ENCODE measurements around the gene ERN1. TPM values are rescaled to one million over a fixed set of nuclear protein-coding genes. Genes with fewer than 3 reads are reported as not detected.

The ERN1 gene
- total RNA-seq, 4 donors from 2014 or later = 9.7 to 27.5 (median 13.8) TPM

DNA sequence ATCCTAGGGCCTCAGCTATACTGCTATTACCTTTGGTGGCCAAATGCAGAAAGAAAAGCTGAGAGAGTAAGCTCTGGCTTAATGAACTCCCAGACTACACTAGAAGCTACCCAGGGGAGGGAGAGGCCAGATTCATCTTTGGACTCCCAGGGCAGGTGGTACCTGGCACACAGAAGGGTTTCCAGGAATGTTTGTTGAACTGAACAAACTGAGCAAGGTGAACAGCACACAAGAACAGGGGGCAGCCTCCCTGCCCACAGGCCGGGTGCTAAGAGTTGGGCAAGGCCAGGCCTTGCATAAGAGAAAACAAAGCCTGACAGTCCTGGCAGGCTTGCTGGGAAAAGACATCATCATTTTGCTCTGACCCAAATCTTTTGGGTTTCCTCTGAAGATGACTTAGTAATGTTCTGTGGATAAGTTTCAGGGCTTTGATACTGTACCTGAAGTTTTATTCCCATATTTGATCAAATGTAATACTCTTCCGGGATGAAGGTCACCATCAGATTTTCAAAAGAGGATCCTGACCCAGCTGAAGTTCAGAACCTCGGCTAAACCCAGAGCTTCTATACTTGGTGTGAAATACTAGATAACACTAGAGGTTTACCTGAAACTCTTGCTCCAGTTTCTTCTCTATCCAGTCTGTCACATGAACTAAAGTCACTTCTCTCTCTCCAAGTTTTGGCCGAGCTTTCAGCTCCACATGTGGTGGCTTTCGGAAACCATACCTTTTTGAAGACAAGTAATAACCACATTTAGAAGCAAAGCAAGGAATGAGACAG lies 20.5 kb upstream of the ERN1 start:
- Histone ChIP-seq H3K9me3 (no peaks in the 10 kb centered on the region), H3K36me3 (no peaks in the 10 kb centered on the region), H3K27ac (peak overlapping the region; percentile 98 to 99 (median 98)), H3K4me1 (peaks cover 76 to 88% of the 10 kb centered on the region in 2 donors), H3K27me3 (no peaks in the 10 kb centered on the region), H3K4me3 (no peak overlapping the region)
- in situ Hi-C loops (cut with MboI; ENCODE audit: low sequenced_read_pairs in 4 of 4) (no loop called here), intact Hi-C loops (cut with DNase I; ENCODE audit: low total_unique reads) (no loop called here)
- no peak for TF ChIP-seq POLR2A (IDR thresholded peaks at IDR 0.05)
- TF ChIP-seq, protein P1, sequence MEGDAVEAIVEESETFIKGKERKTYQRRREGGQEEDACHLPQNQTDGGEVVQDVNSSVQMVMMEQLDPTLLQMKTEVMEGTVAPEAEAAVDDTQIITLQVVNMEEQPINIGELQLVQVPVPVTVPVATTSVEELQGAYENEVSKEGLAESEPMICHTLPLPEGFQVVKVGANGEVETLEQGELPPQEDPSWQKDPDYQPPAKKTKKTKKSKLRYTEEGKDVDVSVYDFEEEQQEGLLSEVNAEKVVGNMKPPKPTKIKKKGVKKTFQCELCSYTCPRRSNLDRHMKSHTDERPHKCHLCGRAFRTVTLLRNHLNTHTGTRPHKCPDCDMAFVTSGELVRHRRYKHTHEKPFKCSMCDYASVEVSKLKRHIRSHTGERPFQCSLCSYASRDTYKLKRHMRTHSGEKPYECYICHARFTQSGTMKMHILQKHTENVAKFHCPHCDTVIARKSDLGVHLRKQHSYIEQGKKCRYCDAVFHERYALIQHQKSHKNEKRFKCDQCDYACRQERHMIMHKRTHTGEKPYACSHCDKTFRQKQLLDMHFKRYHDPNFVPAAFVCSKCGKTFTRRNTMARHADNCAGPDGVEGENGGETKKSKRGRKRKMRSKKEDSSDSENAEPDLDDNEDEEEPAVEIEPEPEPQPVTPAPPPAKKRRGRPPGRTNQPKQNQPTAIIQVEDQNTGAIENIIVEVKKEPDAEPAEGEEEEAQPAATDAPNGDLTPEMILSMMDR (IDR thresholded peaks at IDR 0.05 in 4 of 5, conservative IDR thresholded peaks at IDR 0.05 in 1 of 5) = no peak
- peak; percentile 82 to 91 for DNase-seq
- ATAC-seq = peak; percentile 57 to 58

DNA sequence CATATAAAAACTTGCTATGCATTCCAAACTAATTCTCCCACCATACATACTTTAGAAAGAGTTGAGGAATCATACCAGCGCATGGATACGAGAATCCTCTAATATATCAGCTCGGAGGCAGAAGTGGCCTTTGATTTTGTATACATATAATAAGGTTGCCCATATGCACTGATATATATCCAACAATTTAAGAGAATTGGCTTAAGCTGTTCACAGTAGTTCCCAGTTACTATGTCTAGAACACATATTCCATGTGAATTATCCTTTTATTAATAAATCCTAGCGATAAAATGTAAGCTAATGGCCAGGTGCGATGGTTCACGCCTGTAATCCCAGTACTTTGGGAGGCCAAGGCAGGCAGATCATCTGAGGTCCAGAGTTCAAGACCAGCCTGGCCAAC lies 19.3 kb upstream of the ERN1 start:
- DNase-seq = no peak
- TF ChIP-seq, protein P1 (IDR thresholded peaks at IDR 0.05 in 4 of 5, conservative IDR thresholded peaks at IDR 0.05 in 1 of 5) = no peak
- TF ChIP-seq POLR2A (IDR thresholded peaks at IDR 0.05) = no peak
- no peaks in the 10 kb centered on the region for H3K27me3 ChIP-seq
- intact Hi-C loops (cut with DNase I; ENCODE audit: low total_unique reads) (loop anchor here (5.0 to 10.0 kb wide), 5 partner anchors 53 to 906 kb away; partner anchors contain the start of genes CEP95, DDX5 and GNA13), in situ Hi-C loops (cut with MboI; ENCODE audit: low sequenced_read_pairs in 4 of 4) (loop anchor here (5.0 to 25.0 kb wide), 5 partner anchors 126 to 237 kb away; partner anchors contain the start of genes CSHL1 (in 3 of the 4) and GH1 (in 3 of the 4))
- peaks cover 63 to 80% of the 10 kb centered on the region in 2 donors for H3K4me1 ChIP-seq
- no peak overlapping the region for H3K4me3 ChIP-seq
- peak overlapping the region; percentile 98 to 99 (median 98) for H3K27ac ChIP-seq
- H3K9me3 ChIP-seq = no peaks in the 10 kb centered on the region
- H3K36me3 ChIP-seq = no peaks in the 10 kb centered on the region
- no peak for ATAC-seq

DNA sequence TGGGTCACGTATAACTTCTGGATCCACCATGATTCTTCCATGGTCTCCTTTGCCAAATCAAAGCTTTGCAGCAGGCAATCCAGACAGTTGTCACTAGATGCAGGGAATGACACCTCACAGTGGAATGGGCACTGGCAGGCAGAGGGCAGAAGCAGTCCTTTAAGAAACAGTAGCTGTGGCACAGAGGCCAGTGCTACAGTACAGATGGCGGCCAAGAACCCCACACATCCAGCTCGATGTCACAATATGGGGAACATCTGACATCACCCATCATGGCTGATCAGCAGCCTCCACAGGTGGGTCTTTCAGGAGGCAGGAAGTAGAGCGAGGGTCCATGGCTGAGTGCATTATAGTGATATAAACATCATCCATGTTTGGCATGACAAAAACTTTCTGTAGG lies 18.8 kb upstream of the ERN1 start:
- peak; percentile 28 to 55 for ATAC-seq
- TF ChIP-seq POLR2A (IDR thresholded peaks at IDR 0.05) = no peak
- TF ChIP-seq, protein P1 (IDR thresholded peaks at IDR 0.05 in 4 of 5, conservative IDR thresholded peaks at IDR 0.05 in 1 of 5) = peak; percentile 44 to 64 (median 59)
- Histone ChIP-seq H3K4me3 (no peak overlapping the region), H3K4me1 (peaks cover 58 to 75% of the 10 kb centered on the region in 2 donors), H3K27ac (peak overlapping the region; percentile 98 to 99 (median 98)), H3K36me3 (no peaks in the 10 kb centered on the region), H3K9me3 (no peaks in the 10 kb centered on the region), H3K27me3 (no peaks in the 10 kb centered on the region)
- intact Hi-C loops (cut with DNase I; ENCODE audit: low total_unique reads) = loop anchor here (1.0 to 10.0 kb wide), 6 partner anchors 54 to 906 kb away; partner anchors contain the start of genes CEP95, DDX5 and GNA13
- in situ Hi-C loops (cut with MboI; ENCODE audit: low sequenced_read_pairs in 4 of 4) = loop anchor here (5.0 to 25.0 kb wide), 5 partner anchors 126 to 236 kb away; partner anchors contain the start of genes CSHL1 (in 3 of the 4) and GH1 (in 3 of the 4)
- peak; percentile 73 to 91 for DNase-seq

DNA sequence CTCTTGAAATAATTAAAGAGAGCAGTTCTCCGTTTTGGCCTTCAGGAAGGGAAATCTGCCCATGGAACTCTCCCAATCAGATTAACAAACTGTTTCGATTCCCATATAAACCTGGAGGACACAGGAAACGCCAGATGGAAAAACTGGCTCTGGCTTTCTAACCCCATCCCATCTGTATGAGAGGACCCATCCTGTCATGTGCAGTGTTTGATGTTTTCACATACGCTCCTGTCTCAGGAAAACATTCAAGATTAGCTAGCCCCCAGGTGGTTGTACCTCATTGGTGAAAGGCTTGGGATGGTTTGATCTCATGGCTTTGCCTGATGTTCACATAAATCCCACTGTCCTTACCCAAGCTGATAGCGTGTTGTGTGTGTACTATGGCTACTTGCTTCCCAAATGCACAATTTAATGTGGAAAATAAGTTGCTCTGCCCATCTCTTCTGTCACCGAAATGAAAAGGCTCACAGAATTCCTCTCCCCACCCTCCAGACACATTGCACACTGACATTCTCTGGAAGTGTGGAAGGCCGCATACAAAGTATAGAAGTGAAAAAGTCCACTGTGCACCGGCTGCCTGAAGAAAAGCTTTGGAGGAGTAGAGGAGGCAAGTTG lies 18.2 kb upstream of the ERN1 start:
- H3K4me3 ChIP-seq = no peak overlapping the region
- intact Hi-C loops (cut with DNase I; ENCODE audit: low total_unique reads) = loop anchor here (1.0 to 10.0 kb wide), 6 partner anchors 54 to 907 kb away; partner anchors contain the start of genes CEP95, DDX5 and GNA13
- no peaks in the 10 kb centered on the region for H3K36me3 ChIP-seq
- in situ Hi-C loops (cut with MboI; ENCODE audit: low sequenced_read_pairs in 4 of 4) = loop anchor here (5.0 to 25.0 kb wide), 5 partner anchors 127 to 236 kb away; partner anchors contain the start of genes CSHL1 (in 3 of the 4) and GH1 (in 3 of the 4)
- peaks cover 53 to 69% of the 10 kb centered on the region in 2 donors for H3K4me1 ChIP-seq
- no peaks in the 10 kb centered on the region for H3K9me3 ChIP-seq
- no peak for DNase-seq
- no peaks in the 10 kb centered on the region for H3K27me3 ChIP-seq
- TF ChIP-seq, protein P1 (IDR thresholded peaks at IDR 0.05 in 4 of 5, conservative IDR thresholded peaks at IDR 0.05 in 1 of 5) = no peak
- no peak for TF ChIP-seq POLR2A (IDR thresholded peaks at IDR 0.05)
- H3K27ac ChIP-seq = peak overlapping the region; percentile 98 to 99 (median 98)
- no peak for ATAC-seq

All from gastrocnemius medialis (tissue), 4 donors.